Upper lobe of right lung (tissue), 1 donor: ENCODE data around the gene TUT7. TPM values are rescaled to one million over a fixed set of nuclear protein-coding genes. Genes with fewer than 3 reads are reported as not detected.

ENCODE experiments used
- ATAC-seq: fragments of 200-7000 bp; cut with Tn5 transposase; one replicate; pipeline ENCODE4 v1.9.1; 2020; ENCODE audit warnings: mild to moderate bottlenecking, moderate library complexity
- DNase-seq: peaks from one replicate; pipeline ENCODE4 v3.0.0-alpha.2; 2020
- H3K27ac ChIP-seq: fragments of 200-600 bp; one replicate; pipeline ENCODE4 v1.8.0; 2022
- H3K27me3 ChIP-seq: fragments of 200-600 bp; one replicate; pipeline ENCODE4 v1.8.0; 2022; ENCODE audit warnings: mild to moderate bottlenecking
- H3K36me3 ChIP-seq: fragments of 200-600 bp; one replicate; pipeline ENCODE4 v1.8.0; 2022
- H3K4me1 ChIP-seq: fragments of 200-600 bp; one replicate; pipeline ENCODE4 v1.8.0; 2022
- H3K4me3 ChIP-seq: fragments of 200-600 bp; one replicate; pipeline ENCODE4 v1.8.0; 2022; ENCODE audit warnings: mild to moderate bottlenecking
- H3K9me3 ChIP-seq: fragments of 200-600 bp; one replicate; pipeline ENCODE4 v1.8.0; 2022
- intact Hi-C: fragments of 100-400 bp; cut with DNase I; formaldehyde crosslinking; loops from one replicate; pipeline ENCODE4 v1.11.0; 2022
- total RNA-seq: library from RNA; stranded (reverse); fragmentation: NEBNext Ultra II Directional; extraction: Animal tissue kit (Norgen Biotek cat#: 25700); gene quantifications from one replicate; pipeline ENCODE4 v1.2.1, GENCODE V29; 2021
- TF ChIP-seq, protein P1 (sequence below): fragments of 200-600 bp; IDR thresholded peaks from one replicate; pipeline ENCODE4 v1.8.0; 2022; ENCODE audit warnings: antibody characterized with exemption
- donor health status: DM: no; HTN: yes; CAD: no; lungs with severe emphysema.

TUT7 gene
- total RNA-seq, 1 donor from 2014 or later = 34.1 TPM

DNA sequence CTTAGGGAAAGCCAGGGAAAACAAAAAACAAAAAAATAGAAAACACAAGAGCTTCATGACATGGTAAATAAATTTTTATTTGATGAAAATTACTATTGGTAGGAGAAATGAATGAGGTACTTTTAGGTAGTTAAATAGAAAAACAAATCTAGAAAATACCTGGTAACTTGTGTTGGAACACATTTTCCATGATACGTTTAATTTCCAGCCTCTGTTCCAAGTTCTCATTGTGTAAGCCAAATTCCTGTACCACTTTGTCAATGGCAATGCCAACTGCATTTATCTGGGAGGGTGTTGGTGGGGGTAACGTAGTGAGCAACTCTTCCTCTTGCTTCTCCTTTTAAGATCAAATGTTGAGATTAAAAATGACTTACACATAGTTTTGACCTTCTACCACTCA, 9.4 kb downstream of the TUT7 start:
- H3K9me3 ChIP-seq = no peaks in the 10 kb centered on the region
- H3K4me1 ChIP-seq = peaks cover 36% of the 10 kb centered on the region
- H3K36me3 ChIP-seq = peaks cover 69% of the 10 kb centered on the region
- no peak for DNase-seq
- no peak overlapping the region for H3K4me3 ChIP-seq
- no peaks in the 10 kb centered on the region for H3K27me3 ChIP-seq
- ATAC-seq = no peak
- intact Hi-C loops = no loop called here
- TF ChIP-seq, protein P1, sequence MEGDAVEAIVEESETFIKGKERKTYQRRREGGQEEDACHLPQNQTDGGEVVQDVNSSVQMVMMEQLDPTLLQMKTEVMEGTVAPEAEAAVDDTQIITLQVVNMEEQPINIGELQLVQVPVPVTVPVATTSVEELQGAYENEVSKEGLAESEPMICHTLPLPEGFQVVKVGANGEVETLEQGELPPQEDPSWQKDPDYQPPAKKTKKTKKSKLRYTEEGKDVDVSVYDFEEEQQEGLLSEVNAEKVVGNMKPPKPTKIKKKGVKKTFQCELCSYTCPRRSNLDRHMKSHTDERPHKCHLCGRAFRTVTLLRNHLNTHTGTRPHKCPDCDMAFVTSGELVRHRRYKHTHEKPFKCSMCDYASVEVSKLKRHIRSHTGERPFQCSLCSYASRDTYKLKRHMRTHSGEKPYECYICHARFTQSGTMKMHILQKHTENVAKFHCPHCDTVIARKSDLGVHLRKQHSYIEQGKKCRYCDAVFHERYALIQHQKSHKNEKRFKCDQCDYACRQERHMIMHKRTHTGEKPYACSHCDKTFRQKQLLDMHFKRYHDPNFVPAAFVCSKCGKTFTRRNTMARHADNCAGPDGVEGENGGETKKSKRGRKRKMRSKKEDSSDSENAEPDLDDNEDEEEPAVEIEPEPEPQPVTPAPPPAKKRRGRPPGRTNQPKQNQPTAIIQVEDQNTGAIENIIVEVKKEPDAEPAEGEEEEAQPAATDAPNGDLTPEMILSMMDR = no peak
- no peak overlapping the region for H3K27ac ChIP-seq

DNA sequence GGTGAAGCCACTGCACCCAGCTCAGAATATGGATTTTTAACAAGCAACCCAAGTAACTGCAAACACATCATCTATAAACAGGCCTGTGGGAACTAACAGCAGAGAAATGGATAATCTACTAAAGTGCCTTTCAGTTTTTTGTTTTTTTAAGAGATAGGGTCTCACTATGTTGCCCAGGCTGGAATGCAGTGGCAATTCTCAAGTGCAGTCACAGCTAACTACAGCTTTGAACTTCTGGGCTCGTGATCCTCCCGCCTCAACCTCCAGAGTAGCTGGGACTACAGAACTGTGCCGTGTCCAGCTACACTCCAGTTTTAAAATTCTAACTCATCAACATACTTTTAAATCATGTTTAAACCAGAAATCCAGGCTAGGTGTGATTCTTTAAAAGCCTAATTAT, 11.9 kb downstream of the TUT7 start:
- no peak for DNase-seq
- no peak overlapping the region for H3K27ac ChIP-seq
- H3K4me1 ChIP-seq = peaks cover 11% of the 10 kb centered on the region
- intact Hi-C loops = no loop called here
- H3K9me3 ChIP-seq = no peaks in the 10 kb centered on the region
- TF ChIP-seq, protein P1 = no peak
- H3K4me3 ChIP-seq = no peak overlapping the region
- ATAC-seq = no peak
- H3K36me3 ChIP-seq = peaks cover 95% of the 10 kb centered on the region
- no peaks in the 10 kb centered on the region for H3K27me3 ChIP-seq

DNA sequence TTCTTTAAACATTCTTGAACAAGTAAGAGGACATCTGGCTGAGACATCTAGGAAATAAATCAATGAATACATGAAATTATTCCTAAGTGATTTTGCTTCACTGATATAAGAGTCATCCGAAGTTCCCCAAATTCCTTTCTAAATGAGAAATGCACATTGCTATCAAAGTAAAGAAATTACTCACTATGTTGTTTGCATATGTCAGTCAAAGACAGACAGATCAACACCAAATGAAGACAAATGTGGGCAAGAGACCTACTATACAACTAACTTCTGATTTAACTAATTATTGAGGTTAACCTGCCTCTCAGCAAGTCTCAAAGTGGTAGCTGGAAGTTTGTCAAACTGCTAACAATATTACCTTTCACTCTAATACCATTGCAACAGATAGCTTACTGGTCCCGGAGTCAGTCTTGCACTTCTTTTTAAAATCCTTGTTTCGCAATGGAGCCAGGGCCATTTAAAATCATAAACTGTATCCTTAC, 13.2 kb downstream of the TUT7 start:
- no peaks in the 10 kb centered on the region for H3K9me3 ChIP-seq
- TF ChIP-seq, protein P1 = no peak
- H3K36me3 ChIP-seq = peaks cover 99% of the 10 kb centered on the region
- no peak overlapping the region for H3K4me3 ChIP-seq
- intact Hi-C loops = no loop called here
- H3K27ac ChIP-seq = no peak overlapping the region
- no peaks in the 10 kb centered on the region for H3K4me1 ChIP-seq
- no peak for ATAC-seq
- H3K27me3 ChIP-seq = no peaks in the 10 kb centered on the region
- DNase-seq = no peak

DNA sequence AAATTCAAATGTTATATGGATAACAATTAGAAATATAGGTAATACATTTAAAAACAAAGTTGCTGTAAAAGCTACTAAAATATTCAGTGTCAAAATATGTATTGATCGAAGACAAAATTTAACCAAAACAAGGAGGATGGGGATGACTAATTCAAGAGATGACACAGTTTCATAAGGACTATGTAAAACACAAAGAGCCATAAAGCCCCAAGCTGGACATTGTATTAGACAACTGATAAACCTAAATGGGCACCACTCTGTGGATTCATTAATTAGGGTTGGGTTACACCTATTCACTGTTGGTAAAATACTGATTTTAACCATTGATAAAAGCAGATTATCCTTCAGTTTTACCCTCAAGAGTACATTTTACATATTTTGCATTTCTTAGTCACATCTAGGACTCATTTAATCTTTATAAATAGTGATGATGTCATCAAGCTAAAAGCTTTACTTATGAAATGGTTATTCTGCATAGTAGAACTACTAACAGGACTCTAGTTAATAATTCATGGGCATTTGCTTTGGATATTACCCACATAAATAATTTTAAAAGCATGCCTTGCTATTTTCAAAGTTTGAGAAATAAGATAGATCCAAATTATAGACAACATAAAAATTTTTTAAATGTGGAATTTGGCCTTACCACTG, 13.7 kb downstream of the TUT7 start:
- intact Hi-C loops = no loop called here
- Histone ChIP-seq H3K27ac (no peak overlapping the region), H3K4me3 (no peak overlapping the region), H3K4me1 (no peaks in the 10 kb centered on the region), H3K36me3 (peaks cover 99% of the 10 kb centered on the region), H3K27me3 (no peaks in the 10 kb centered on the region), H3K9me3 (no peaks in the 10 kb centered on the region)
- TF ChIP-seq, protein P1 = no peak
- ATAC-seq (no peak), DNase-seq (no peak)

DNA sequence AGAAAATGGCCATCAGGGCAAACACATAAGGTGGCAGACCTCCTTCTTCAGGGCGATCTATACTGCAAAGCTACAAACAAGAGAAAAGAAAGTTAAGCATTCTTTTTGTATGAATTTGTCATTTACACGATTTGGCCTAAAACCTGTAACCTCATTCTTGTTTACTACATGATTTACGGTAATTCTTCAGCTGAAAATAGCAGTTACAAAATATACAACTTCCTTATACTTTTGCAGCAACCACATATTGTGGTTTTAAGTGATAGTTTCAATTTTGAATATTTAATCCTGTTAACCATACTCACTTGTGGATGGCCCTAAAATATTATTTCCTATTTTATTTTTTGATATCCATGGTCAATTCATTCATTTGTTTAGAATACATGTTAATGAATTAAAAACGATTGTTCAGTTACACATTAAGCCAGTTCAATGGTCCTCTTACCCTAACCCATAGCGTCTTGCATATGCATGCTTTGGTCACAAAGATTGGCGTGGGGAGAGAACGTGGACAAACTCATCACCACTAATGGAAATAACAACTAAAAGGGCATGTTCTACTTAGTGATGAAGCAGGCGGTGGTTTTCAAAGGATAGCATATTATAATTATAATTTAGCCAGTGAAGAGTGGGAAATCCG, 16.6 kb downstream of the TUT7 start:
- H3K27ac ChIP-seq = no peak overlapping the region
- no peaks in the 10 kb centered on the region for H3K9me3 ChIP-seq
- intact Hi-C loops = no loop called here
- peaks cover 91% of the 10 kb centered on the region for H3K36me3 ChIP-seq
- ATAC-seq (peak; percentile 46), DNase-seq (no peak)
- H3K27me3 ChIP-seq = no peaks in the 10 kb centered on the region
- TF ChIP-seq, protein P1 = no peak
- no peak overlapping the region for H3K4me3 ChIP-seq
- H3K4me1 ChIP-seq = no peaks in the 10 kb centered on the region
